Tibial nerve (tissue), 4 donors: ENCODE results near the gene HSD17B1.

ENCODE experiments used
- EP300 ChIP-seq, 2 donors: sonication (generic); formaldehyde crosslinking; IDR thresholded peaks; one replicate each; pipeline ENCODE4 v1.6.1; 2017; ENCODE audit warnings: antibody characterized with exemption in 2 of 2, mild to moderate bottlenecking in 1 of 2
- POLR2A ChIP-seq, 2 donors: fragments of 450-650 bp; IDR thresholded peaks; one replicate each; pipeline ENCODE4 v1.6.1; 2017; ENCODE audit warnings: antibody characterized with exemption in 2 of 2, mild to moderate bottlenecking in 2 of 2, moderate library complexity in 2 of 2
- TF ChIP-seq, protein P1 (sequence below), 5 experiments: fragments of 200-600 bp in 3 of 5; fragments of 450-650 bp in 2 of 5; sonication (generic) in 3 of 5; IDR thresholded peaks; one replicate each; pipeline ENCODE4 v1.5.1; 2016 to 2019; ENCODE audit warnings: antibody characterized with exemption in 5 of 5, mild to moderate bottlenecking in 3 of 5, moderate library complexity in 2 of 5

DNA sequence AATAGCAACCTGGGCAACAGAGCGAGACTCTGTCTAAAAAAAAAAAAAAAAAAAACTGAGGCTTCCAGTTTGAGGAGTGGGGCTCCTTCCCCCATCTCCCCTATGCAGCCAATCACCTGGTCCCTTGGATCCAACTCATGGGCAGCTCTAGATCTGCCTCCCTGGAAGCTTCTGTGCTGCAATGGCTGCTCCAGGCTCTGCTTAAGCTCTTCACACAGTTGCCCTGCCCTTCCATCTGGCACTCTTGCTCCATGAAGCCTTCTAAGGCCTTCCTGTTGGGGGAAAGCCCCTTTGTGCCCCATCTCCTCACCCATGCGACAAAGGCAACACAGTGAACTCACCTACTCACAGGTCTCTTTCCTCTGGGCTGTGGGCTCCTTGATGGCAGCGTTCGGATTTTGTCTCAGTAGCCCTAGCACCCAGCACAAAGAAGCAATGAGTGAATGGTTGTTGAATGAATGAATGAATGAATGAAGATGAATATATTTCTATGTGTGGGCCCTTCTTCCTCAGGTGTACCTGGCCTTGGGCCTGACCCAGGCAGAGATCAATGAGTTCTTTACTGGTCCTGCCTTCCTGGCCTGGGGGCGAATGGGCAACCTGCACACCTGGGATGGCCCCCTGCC is 14.8 kb upstream of the HSD17B1 start:
- TF ChIP-seq, protein P1, sequence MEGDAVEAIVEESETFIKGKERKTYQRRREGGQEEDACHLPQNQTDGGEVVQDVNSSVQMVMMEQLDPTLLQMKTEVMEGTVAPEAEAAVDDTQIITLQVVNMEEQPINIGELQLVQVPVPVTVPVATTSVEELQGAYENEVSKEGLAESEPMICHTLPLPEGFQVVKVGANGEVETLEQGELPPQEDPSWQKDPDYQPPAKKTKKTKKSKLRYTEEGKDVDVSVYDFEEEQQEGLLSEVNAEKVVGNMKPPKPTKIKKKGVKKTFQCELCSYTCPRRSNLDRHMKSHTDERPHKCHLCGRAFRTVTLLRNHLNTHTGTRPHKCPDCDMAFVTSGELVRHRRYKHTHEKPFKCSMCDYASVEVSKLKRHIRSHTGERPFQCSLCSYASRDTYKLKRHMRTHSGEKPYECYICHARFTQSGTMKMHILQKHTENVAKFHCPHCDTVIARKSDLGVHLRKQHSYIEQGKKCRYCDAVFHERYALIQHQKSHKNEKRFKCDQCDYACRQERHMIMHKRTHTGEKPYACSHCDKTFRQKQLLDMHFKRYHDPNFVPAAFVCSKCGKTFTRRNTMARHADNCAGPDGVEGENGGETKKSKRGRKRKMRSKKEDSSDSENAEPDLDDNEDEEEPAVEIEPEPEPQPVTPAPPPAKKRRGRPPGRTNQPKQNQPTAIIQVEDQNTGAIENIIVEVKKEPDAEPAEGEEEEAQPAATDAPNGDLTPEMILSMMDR (IDR thresholded peaks at IDR 0.05), result no peak
- no peak for TF ChIP-seq POLR2A (IDR thresholded peaks at IDR 0.05)
- no peak for TF ChIP-seq EP300 (IDR thresholded peaks at IDR 0.05)
